NCI-H2107 treated with DMSO at 0.1 percent for 48 hours (cell line): ENCODE measurements around the gene TLR1.
"Not testable (repeated sequence)": the region's sequence is repeated elsewhere in the genome, so short reads cannot be mapped to it uniquely, and the experiment has no call there.

Source experiments
- DNase-seq: peaks from one replicate; lab custom pipeline; 2025; ENCODE audit not compliant: unreplicated experiment; lab: John Stamatoyannopoulos, UW

Gene TLR1

GRCh38 chr4:38775326-38775725 lies 29.3 kb downstream of the TLR1 start:
- DNase-seq, result no peak

- no peak for DNase-seq
Observed at GRCh38 chr4:38774181-38774955, 30.2 kb downstream of the TLR1 start.

- not testable (repeated sequence) for DNase-seq
Observed at GRCh38 chr4:38770281-38770680, 34.3 kb downstream of the TLR1 start.

DNA sequence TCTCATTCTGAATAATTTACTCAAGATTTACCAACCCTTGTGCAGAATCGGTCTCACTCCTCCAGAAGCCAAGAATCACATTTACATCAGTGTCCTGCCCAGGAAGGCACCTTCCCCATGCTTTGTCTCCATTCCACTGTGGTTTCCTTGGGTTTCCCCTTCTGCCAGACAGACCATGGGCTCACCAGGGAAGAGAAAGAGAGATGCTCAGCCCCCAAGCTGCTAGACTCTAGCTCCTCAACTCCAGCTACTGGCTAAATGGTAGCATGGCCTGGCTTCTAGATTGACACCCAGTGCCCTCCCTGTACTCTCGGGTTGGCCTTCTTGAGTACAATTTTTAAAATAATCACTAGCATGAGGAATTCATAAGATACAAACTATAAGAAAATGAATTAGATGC lies 34.7 kb downstream of the TLR1 start:
- DNase-seq, result no peak

GRCh38 chr4:38769441-38769840 lies 35.1 kb downstream of the TLR1 start:
- DNase-seq, result no peak

GRCh38 chr4:38768968-38769394 lies 35.6 kb downstream of the TLR1 start:
- no peak for DNase-seq

- not testable (repeated sequence) for DNase-seq
Observed at GRCh38 chr4:38766940-38767339, 37.7 kb downstream of the TLR1 start.

GRCh38 chr4:38765382-38765781 lies 39.2 kb downstream of the TLR1 start:
- no peak for DNase-seq

DNA sequence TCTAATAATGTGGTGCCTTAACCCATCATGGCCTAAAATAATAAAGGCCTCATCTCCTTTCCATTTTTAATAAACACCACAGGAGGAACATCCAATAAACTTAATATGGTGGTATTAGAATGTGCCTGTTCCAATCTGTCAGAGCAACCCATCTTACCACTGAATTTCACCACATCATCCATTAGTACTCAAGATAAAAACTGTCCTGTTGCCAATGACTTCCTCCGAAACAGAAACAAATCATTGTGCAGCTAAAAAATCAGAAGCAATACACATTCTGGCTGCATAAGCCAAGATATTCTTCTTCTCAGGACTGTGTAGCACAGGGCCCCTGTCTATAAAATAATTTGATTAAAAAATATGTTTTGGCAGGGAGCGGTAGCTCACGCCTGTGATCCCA lies 40.3 kb downstream of the TLR1 start:
- DNase-seq, result no peak

DNA sequence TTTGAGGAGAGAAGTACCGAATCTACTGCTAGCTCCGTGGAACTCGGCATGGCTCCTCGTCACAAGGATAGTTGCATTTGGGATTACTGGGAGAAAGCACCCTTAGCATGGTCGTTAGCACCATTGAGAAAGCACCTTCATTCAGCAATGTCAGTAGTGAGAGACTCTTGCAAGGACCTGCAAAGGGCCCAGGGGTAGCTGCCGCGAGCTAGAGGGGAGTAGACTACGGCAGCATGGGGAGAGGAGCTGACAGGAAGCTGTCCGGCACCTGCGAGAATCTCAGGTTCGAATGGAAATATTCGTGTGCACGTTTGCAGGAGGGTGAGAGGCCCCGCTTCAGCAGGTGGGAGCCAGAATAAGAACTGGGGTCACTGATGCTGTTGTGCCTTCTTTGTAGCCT lies 42.0 kb downstream of the TLR1 start:
- DNase-seq, result no peak

DNA sequence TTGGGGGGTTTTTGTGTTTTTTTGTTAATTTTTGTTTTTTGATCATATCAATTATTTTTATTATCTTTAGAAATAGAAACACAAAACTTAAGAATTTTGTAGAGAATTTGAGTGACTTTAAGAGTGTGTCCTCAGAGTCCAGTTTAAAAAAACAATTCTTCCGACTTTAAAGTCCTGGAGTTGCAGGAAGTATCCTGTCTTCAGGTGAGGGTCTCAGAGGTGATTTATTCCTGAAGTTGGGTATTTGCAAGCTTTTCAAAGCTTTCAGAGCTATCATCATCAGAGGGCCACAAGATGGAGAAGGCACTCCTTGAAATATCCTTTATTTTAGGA lies 44.8 kb downstream of the TLR1 start:
- no peak for DNase-seq

- DNase-seq, result peak; percentile 5
Observed at GRCh38 chr4:38759113-38759789, 45.3 kb downstream of the TLR1 start.

- DNase-seq, result no peak
Observed at GRCh38 chr4:38757945-38758600, 46.5 kb downstream of the TLR1 start.

- DNase-seq, result peak; percentile 49
Observed at GRCh38 chr4:38752941-38753806, 51.4 kb downstream of the TLR1 start.

DNA sequence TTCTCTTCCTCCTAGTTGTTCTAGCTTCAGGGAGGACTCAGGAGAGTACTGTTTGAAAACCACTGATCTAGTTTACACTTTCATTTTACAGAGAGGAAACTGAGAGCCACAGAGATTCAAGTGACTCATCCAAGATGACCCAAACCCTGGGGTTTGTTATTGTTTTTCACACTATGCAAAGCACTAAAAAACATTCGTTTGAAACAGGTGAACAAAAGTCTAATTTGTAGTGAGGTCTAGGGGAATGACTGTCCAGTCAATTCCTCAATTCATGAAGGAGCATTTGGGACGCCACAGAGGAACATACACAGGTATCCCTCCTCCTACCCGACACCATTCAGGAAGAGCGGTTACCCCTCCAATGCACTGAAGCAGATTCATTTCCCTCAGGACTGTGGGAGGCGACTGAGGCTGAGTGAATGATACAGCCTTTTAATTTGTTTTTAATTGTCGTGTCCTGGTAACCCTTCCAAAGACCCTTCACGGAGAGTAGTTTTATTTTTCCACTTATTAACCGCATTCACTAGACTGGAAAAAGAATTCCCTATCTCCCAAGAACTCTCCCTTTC lies 52.1 kb downstream of the TLR1 start:
- no peak for DNase-seq

GRCh38 chr4:38751341-38752010 lies 53.1 kb downstream of the TLR1 start:
- no peak for DNase-seq

DNA sequence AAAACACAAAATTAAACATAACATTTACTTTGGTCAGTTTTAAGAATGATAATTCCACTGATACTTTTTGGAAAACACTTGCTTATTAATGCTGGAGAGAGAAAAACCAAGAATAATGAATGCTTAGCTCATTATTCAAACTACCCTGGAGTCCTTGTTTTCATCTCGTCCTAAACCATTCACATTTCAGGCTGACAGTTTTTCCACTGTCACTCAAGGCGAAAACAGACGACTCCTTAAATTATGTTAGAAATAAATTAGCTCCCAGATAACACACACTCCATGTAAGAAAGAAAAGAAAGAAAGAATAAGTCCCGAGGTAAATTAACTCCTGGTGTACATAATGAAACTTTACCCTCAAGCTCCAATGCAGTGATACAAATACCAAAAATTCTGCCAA lies 55.3 kb downstream of the TLR1 start:
- no peak for DNase-seq

DNA sequence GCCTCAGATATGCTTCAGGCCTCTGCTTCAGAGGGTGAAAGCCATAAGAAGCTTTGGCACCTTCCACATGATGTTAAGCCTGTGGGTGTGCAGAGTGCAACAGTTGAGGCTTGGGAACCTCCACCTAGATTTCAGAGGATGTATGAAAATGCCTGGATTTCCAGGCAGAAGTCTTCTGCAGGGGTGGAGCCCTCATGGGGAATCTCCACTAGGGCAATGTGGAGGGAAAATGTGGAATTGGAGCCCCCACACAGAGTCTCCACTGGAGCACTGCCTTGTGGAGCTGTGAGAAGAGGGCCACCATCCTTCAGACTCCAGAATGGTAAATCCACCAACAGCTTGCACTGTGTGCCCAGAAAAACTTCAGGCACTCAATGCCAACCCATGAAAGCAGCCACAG lies 57.0 kb downstream of the TLR1 start:
- DNase-seq, result no peak
